H1 (cell line): ENCODE results near the gene FGF12. TPM values are rescaled to one million over a fixed set of nuclear protein-coding genes. Genes with fewer than 3 reads are reported as not detected.

Experiments used
- CTCF ChIA-PET: fragments of 300-600 bp; sonication (Branson Sonifier 250); formaldehyde crosslinking; loops from one replicate; lab custom pipeline; 2021; ENCODE audit not compliant: partially characterized antibody; lab: Charles Lee
- POLR2A ChIA-PET: fragments of 300-600 bp; sonication (Branson Sonifier 250); formaldehyde crosslinking; loops from one replicate; lab custom pipeline; 2021; ENCODE audit warnings: inconsistent platforms; ENCODE audit not compliant: partially characterized antibody; lab: Charles Lee
- DNase-seq, 2 experiments: peaks; one replicate each; pipeline versions ENCODE4 v3.0.0 to v3.0.0-alpha.2; 2010 to 2022; ENCODE audit warnings: low spot score in 2 of 2, low read depth in 1 of 2, mixed read lengths in 1 of 2
- FAIRE-seq: peaks from 2 replicates; lab custom pipeline; 2011; peaks lifted over from hg19 to GRCh38; lab: Jason Lieb, UNC
- H2AFZ ChIP-seq: 2 replicates; pipeline ENCODE4 v1.8.1; 2012; ENCODE audit warnings: low read length, inconsistent platforms
- H2AK5ac ChIP-seq: 2 replicates; pipeline ENCODE4 v1.6.1; 2013; ENCODE audit warnings: low read depth, low read length
- H2BK120ac ChIP-seq: replicated peaks from 2 replicates; pipeline ENCODE3; 2013; ENCODE audit warnings: low read depth, low read length, inconsistent platforms
- H2BK12ac ChIP-seq: 2 replicates; pipeline ENCODE4 v1.6.1; 2013; ENCODE audit warnings: low read depth, low read length
- H2BK15ac ChIP-seq: 2 replicates; pipeline ENCODE4 v1.6.1; 2013; ENCODE audit warnings: low read length
- H2BK20ac ChIP-seq: 2 replicates; pipeline ENCODE4 v1.6.1; 2013; ENCODE audit warnings: low read length
- H2BK5ac ChIP-seq: 2 replicates; pipeline ENCODE4 v1.6.1; 2013; ENCODE audit warnings: low read depth, low read length
- H3K14ac ChIP-seq: 2 replicates; pipeline ENCODE4 v1.6.1; 2013; ENCODE audit warnings: inconsistent platforms; ENCODE audit not compliant: insufficient read length
- H3K18ac ChIP-seq: 2 replicates; pipeline ENCODE4 v1.6.1; 2013; ENCODE audit warnings: low read length; ENCODE audit errors: extremely low read depth
- H3K23ac ChIP-seq: 2 replicates; pipeline ENCODE4 v1.6.1; 2013; ENCODE audit warnings: inconsistent platforms; ENCODE audit not compliant: insufficient read length
- H3K23me2 ChIP-seq: 2 replicates; pipeline ENCODE4 v1.6.1; 2013; ENCODE audit warnings: low read depth, low read length
- H3K27ac ChIP-seq: 2 replicates; pipeline ENCODE4 v1.6.1; 2011; ENCODE audit warnings: low read depth, low read length, inconsistent platforms
- H3K27me3 ChIP-seq, 4 experiments: replicated peaks in 1 of 4; 1 replicate in 1 of 4; 2 replicates in 3 of 4; pipeline versions ENCODE4 v1.6.1 to v1.8.1; 2011 to 2013; ENCODE audit warnings: low read length in 3 of 4, mild to moderate bottlenecking in 3 of 4, inconsistent platforms in 2 of 4, mixed read lengths in 2 of 4, moderate library complexity in 1 of 4; ENCODE audit not compliant: control insufficient read depth in 3 of 4, insufficient read depth in 3 of 4; ENCODE audit errors: extremely low read depth in 1 of 4
- H3K36me3 ChIP-seq, 4 experiments: 2 replicates each; pipeline versions ENCODE4 v1.6.1 to v1.8.1; 2011 to 2013; ENCODE audit warnings: mild to moderate bottlenecking in 4 of 4, low read length in 3 of 4, moderate library complexity in 2 of 4, control low read depth in 1 of 4, inconsistent platforms in 1 of 4; ENCODE audit not compliant: insufficient read depth in 4 of 4, control insufficient read depth in 2 of 4
- H3K4ac ChIP-seq: replicated peaks from 2 replicates; pipeline ENCODE3; 2013; ENCODE audit warnings: low read length, low read depth, mixed read lengths, inconsistent platforms; ENCODE audit not compliant: insufficient read length
- H3K4me1 ChIP-seq, 4 experiments: replicated peaks in 1 of 4; 1 replicate in 1 of 4; 2 replicates in 3 of 4; pipeline versions ENCODE4 v1.6.1 to v1.8.1; 2011 to 2013; ENCODE audit warnings: low read length in 3 of 4, inconsistent platforms in 2 of 4, mixed read lengths in 1 of 4; ENCODE audit not compliant: insufficient read depth in 4 of 4, control insufficient read depth in 3 of 4
- H3K4me2 ChIP-seq, 2 experiments: 2 replicates each; pipeline versions ENCODE4 v1.6.1 to v1.8.1; 2011 to 2013; ENCODE audit warnings: low read depth in 2 of 2, low read length in 2 of 2, control low read depth in 1 of 2, inconsistent platforms in 1 of 2, mild to moderate bottlenecking in 1 of 2; ENCODE audit not compliant: insufficient read depth in 1 of 2
- H3K4me3 ChIP-seq, 4 experiments: fragments of 200-600, 300-600 bp in 1 of 4; sonication (generic), shearing (Covaris generic), sonication (Bioruptor Twin) in 1 of 4; 2 replicates each; pipeline versions ENCODE4 v1.5.1 to v1.8.1; 2011 to 2016; ENCODE audit warnings: low read length in 4 of 4, low read depth in 3 of 4, control low read depth in 2 of 4, inconsistent platforms in 2 of 4, mild to moderate bottlenecking in 2 of 4, mixed read lengths in 1 of 4, moderate library complexity in 1 of 4; ENCODE audit not compliant: insufficient read depth in 2 of 4; ENCODE audit errors: extremely low read depth in 1 of 4
- H3K56ac ChIP-seq: replicated peaks from 2 replicates; pipeline ENCODE3; 2013; ENCODE audit warnings: low read depth, mild to moderate bottlenecking, mixed read lengths, low read length, inconsistent platforms; ENCODE audit not compliant: insufficient read length
- H3K79me1 ChIP-seq: 2 replicates; pipeline ENCODE4 v1.6.1; 2013; ENCODE audit warnings: low read depth, low read length, control low read depth
- H3K79me2 ChIP-seq, 2 experiments: 2 replicates each; pipeline versions ENCODE4 v1.6.1 to v1.8.1; 2012 to 2013; ENCODE audit warnings: low read length in 2 of 2, mild to moderate bottlenecking in 2 of 2, inconsistent platforms in 1 of 2; ENCODE audit not compliant: insufficient read depth in 2 of 2, control insufficient read depth in 1 of 2
- H3K9ac ChIP-seq, 4 experiments: replicated peaks in 1 of 4; 1 replicate in 1 of 4; 2 replicates in 3 of 4; pipeline versions ENCODE4 v1.6.1 to v1.8.1; 2011 to 2013; ENCODE audit warnings: low read depth in 3 of 4, low read length in 3 of 4, control low read depth in 2 of 4, mild to moderate bottlenecking in 2 of 4, moderate library complexity in 2 of 4, inconsistent platforms in 1 of 4; ENCODE audit errors: extremely low read depth in 1 of 4
- H3K9me3 ChIP-seq, 2 experiments: 2 replicates each; pipeline versions ENCODE4 v1.6.1 to v1.8.1; 2012 to 2013; ENCODE audit warnings: mild to moderate bottlenecking in 2 of 2, moderate library complexity in 2 of 2, control low read depth in 1 of 2, inconsistent platforms in 1 of 2, low read depth in 1 of 2, low read length in 1 of 2, mixed read lengths in 1 of 2; ENCODE audit not compliant: insufficient read depth in 2 of 2
- H4K20me1 ChIP-seq, 2 experiments: replicated peaks in 1 of 2; 2 replicates each; pipeline versions ENCODE3 to v1.8.1; 2011 to 2013; ENCODE audit warnings: inconsistent platforms in 2 of 2, low read length in 2 of 2, mild to moderate bottlenecking in 1 of 2; ENCODE audit not compliant: insufficient read depth in 2 of 2, control insufficient read depth in 1 of 2
- H4K5ac ChIP-seq: 2 replicates; pipeline ENCODE4 v1.6.1; 2013; ENCODE audit warnings: low read length, low read depth, mixed read lengths, inconsistent platforms; ENCODE audit not compliant: insufficient read length
- H4K8ac ChIP-seq: 2 replicates; pipeline ENCODE4 v1.8.0; 2013; ENCODE audit warnings: mild to moderate bottlenecking, moderate library complexity, low read length, inconsistent platforms; ENCODE audit not compliant: insufficient read depth; ENCODE audit errors: extremely low read depth
- H4K91ac ChIP-seq: replicated peaks from 2 replicates; pipeline ENCODE3; 2013; ENCODE audit warnings: low read length, mixed read lengths, inconsistent platforms; ENCODE audit not compliant: insufficient read length
- CBX5 ChIP-seq: fragments of 300-800, 300-1000 bp; sonication (generic); IDR thresholded peaks from 2 replicates; pipeline ENCODE4 v1.7.1; 2016; ENCODE audit warnings: antibody characterized with exemption, low read length, low read depth
- KDM4A ChIP-seq: IDR thresholded peaks from one replicate; pipeline ENCODE4 v1.7.1; 2012; ENCODE audit warnings: low read depth, mild to moderate bottlenecking, moderate library complexity, low read length, inconsistent platforms; ENCODE audit not compliant: severe bottlenecking
- WGBS, 2 experiments: shearing (Covaris generic) in 1 of 2; methylation state at CpG; one replicate each; pipeline versions ENCODE4 v1.1.6 to v1.1.7; 2013 to 2015; ENCODE audit warnings: low lambda C conversion rate in 2 of 2, mixed read lengths in 2 of 2, inconsistent platforms in 1 of 2, low coverage in 1 of 2, missing lambda C conversion rate in 1 of 2; ENCODE audit not compliant: insufficient replicate concordance in 2 of 2, insufficient coverage in 1 of 2, insufficient read length in 1 of 2; ENCODE audit errors: extremely low coverage in 1 of 2, missing lambda C conversion rate in 1 of 2; 5-methylcytosine and 5-hydroxymethylcytosine counted together
- polyA plus RNA-seq, 7 experiments: library from polyadenylated mRNA; depleted of rRNA in 3 of 7; stranded (reverse) in 5 of 7; unstranded in 2 of 7; fragments of >200 nt in 5 of 7; fragments of 200-250 nt in 2 of 7; gene quantifications; 1 replicate in 5 of 7; 2 replicates in 1 of 7; 4 replicates in 1 of 7; pipeline versions ENCODE4 v1.2.1 to v1.2.3, GENCODE V29; 2011 to 2013; ENCODE audit warnings: missing spikeins in 2 of 7, mixed read lengths in 2 of 7
- total RNA-seq: library from RNA; stranded (reverse); fragmentation: NEBNext Ultra II Directional; extraction: Animal tissue kit (Norgen Biotek cat#: 25700); gene quantifications from 2 replicates; pipeline ENCODE4 v1.2.1, GENCODE V29; 2021

Gene FGF12
- total and polyA plus RNA-seq, 2 of the 8 experiments (the other 6 are each of a cell fraction or from before 2014, with no cell fraction given), result 4.1 to 16.6 TPM

- no peak overlapping the region for H3K18ac ChIP-seq
- H4K91ac ChIP-seq, result no peak overlapping the region
- no peak for TF ChIP-seq CBX5
- TF ChIP-seq KDM4A, result no peak
- TF ChIP-seq, all 59 proteins: peak for 0
- Histone ChIP-seq H2AFZ (no peak overlapping the region), H2BK15ac (no peak overlapping the region), H2BK120ac (no peak overlapping the region), H2AK5ac (no peak overlapping the region), H3K9ac (no peak overlapping the region), H2BK20ac (no peak overlapping the region), H3K4me2 (no peak overlapping the region), H3K4me1 (peaks cover 0 to 2% (median 0%) of the 10 kb centered on the region in 4 experiments; a peak in 1 of 7 replicates), H3K36me3 (no peaks in the 10 kb centered on the region; a peak in 1 of 8 replicates), H4K5ac (no peak overlapping the region), H3K23me2 (no peaks in the 10 kb centered on the region), H2BK12ac (no peak overlapping the region), H3K4ac (no peak overlapping the region), H3K27me3 (no peaks in the 10 kb centered on the region), H3K23ac (no peak overlapping the region), H3K56ac (no peak overlapping the region), H3K79me1 (no peaks in the 10 kb centered on the region), H3K27ac (no peak overlapping the region), H2BK5ac (no peak overlapping the region), H4K8ac (no peak overlapping the region), H4K20me1 (no peaks in the 10 kb centered on the region), H3K4me3 (no peak overlapping the region), H3K14ac (no peak overlapping the region), H3K9me3 (no peaks in the 10 kb centered on the region), H3K79me2 (no peaks in the 10 kb centered on the region)
- no peak for FAIRE-seq
- POLR2A ChIA-PET, result interaction anchor here (1.2 kb wide), 1 partner anchor 11 kb away, joined by 3 read pairs; no protein-coding TSS in a partner anchor
- no peak for DNase-seq
- CTCF ChIA-PET, result interaction anchor here (0.6 to 1.5 kb wide), 4 partner anchors 10 to 396 kb away, joined by 3 to 8 read pairs (median 4); no protein-coding TSS in a partner anchor
- WGBS, 2 experiments, result 86% methylated on average over 3 of the region's 3 CpGs; no CpG with 5 or more reads in 1 of the 2 experiments
These were observed 330.3 kb downstream of the FGF12 start for GRCh38 chr3:192397012-192397411.
